Epidermal melanocyte (primary cell): ENCODE data around the gene C17orf75.
"Not testable (repeated sequence)": the region's sequence is repeated elsewhere in the genome, so short reads cannot be mapped to it uniquely, and the experiment has no call there.

ENCODE experiments used
- DNase-seq: peaks from one replicate; pipeline ENCODE4 v3.0.0; 2011; ENCODE audit warnings: low spot score; ENCODE audit not compliant: insufficient read length

Gene C17orf75

DNA sequence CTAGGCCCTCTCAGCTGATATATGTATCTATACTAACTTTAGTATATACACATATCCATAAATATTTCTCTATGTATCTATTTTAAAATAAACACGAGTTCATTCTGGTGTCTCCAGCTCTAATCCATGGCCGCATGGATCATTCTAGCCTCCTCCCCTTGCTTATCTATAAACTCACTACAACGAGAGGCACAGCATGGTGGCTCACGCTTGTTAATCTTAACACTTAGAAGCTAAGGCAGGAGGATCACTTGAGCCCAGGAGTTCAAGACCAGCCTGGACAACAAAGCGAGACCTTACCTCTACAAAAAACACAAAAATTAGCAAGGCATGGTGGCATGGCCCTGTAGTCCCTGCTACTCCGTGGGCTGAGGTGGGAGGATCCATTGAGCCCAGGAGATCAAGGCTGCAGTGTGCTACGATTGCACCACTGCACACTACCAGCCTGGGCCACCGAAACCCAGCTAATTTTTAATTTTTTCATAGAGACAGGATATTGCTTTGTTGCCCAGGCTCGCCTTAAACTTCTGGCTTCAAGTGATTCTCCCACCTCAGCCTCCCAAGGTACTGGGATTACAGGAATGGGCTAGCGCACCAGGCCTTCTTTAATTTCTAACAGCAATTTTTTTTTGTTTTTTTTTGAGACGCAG lies 4.1 kb upstream of the C17orf75 start:
- no peak for DNase-seq

DNA sequence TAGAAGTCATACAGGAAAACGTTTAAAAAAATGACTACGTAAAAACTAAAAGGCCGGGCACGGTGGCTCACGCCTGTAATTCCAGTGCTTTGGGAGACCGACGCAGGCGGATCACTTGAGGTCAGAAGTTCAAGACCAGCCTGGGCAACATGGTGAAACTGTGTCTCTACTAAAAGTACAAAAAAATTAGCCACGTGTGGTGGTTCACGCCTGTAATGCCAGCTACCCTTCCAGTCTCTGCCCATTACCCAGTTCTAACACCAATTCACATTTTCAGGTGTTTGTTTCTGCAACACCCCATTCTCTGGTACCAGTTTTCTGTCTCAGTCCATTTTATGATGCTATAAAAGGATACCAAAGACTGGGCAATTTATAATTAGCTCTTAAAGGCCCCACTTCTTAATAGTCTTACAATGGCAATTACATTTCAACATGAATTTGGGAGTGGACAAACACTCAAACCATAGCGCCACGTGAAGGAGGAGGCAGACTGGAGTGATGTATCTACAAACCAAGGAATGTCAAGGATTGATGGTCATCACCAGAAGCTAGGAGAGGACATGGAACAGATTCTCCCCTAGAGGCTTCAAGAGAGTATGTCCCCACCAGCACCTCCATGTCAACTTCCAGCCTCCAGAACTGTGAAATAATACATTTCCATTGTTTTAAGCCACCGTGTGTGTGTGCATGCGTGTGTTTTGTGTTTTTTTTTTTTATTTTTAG lies 791 bp upstream of the C17orf75 start:
- no peak for DNase-seq

GRCh38 chr17:32341141-32341856 lies 674 bp downstream of the C17orf75 start:
- DNase-seq: no peak

DNA sequence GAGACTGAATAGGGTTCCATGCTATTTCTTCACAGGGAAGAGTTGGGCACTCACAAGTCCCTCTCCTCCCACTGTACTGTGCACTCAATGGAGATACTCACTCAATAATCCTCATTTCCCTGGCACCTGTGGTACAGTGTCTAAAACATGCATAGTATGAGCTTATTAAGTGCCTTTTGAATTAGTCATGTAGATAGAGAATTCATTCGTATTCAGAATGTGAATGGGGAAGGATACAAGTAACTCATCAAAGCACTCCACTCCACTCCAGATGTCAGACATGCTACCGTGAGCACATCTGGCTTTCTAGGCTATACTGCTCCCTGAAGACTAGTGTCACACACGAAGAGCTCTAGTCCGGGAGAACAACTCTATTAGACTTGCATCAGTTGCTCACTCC lies 6.3 kb downstream of the C17orf75 start:
- no peak for DNase-seq

DNA sequence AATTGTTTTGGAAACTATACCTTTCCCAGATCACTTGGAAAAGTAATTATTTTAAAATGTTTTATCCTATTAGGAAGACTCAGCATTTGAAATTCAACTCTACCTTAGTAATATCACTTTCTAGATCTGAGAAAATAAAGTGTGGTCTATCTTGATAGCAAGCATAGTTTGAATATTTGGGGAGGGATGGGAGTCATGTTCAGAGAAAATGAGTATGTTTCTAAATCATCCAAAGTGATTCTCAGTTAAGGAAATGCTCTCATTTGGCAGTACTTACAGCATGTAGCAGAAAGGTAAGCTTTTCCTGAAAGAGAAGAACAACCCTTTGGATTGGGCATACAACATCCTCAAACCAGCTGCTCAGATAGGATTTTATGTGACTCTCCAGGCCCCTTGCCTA lies 6.9 kb downstream of the C17orf75 start:
- DNase-seq: no peak

DNA sequence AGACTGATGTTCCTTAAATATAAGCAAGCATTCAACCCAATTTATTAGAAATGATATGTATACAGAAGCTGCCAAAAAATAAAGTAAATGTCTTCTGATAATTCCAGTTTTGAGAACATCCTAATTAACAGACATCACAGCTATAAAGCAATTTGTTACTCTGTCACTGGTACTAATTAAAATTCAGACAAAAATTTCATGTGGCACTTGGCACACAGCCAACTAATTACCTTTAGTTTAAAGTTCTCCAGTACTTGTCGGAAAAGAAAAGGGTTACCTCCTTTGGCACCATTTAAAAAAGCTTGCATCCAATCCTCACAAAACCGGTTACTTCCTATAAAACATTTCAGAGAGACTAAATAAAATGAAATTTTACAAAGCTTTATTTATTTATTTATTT lies 8.8 kb downstream of the C17orf75 start:
- no peak for DNase-seq

DNA sequence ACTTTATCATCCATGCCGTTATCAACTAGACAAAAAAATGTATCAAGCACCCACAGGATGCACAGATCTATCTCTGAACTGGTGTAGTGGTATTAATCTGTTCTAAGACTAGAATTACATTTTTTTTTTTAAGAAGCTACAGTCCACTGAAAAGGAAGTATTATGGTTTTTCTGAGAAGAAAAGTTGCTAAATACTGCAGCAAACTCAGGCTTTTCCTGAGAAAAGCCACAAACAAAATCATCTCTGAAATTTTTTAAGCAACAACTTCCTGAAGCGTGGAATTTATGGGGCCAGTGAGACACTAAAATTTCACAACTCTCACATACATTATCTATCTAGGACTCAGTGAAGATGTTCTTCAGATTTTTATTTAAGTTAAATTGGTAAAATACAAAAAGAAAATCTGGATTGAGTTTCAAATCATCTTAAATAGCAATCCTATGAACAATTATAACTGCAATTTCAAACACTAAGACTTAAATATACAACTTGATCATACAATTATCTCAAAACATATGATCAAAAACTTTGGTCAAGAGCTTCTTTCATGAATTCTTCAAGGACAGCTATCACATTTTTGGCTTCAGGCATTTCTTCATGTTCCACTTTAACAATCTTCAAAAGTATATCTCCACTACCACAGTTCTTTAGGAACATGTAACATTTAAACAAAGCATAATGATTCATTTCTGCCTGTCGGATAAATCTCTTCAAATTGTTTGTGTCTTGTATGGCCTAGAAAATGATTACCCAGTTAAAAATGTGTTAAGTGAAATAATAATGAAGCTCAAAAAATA lies 10.5 kb downstream of the C17orf75 start:
- no peak for DNase-seq

- no peak for DNase-seq
Measured at GRCh38 chr17:32330147-32330546, 11.8 kb downstream of the C17orf75 start.

GRCh38 chr17:32327911-32328310 lies 14.1 kb downstream of the C17orf75 start:
- no peak for DNase-seq

GRCh38 chr17:32323811-32324491 lies 18.0 kb downstream of the C17orf75 start:
- DNase-seq: no peak

DNA sequence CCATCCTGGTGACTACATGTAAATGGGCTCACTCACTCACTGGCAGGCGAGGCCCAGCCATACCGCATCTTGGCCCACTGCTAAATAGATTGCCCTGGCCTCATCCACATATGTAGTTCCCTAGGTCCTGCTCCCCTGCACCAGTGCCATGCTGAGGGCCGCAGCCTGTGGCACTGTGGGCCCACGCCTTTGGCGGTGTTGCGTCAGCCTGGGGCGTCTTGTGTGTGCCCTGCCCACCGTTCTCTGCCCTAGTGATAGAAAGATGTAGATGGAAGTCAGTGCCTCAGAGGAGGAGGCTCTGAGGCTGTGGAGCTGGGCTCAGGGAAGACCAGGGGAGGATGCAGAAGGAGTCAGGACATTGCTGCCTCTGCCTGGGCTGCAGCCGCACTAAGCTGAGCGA lies 18.9 kb downstream of the C17orf75 start:
- DNase-seq: no peak

- no peak for DNase-seq
Measured at GRCh38 chr17:32320847-32321246, 21.1 kb downstream of the C17orf75 start.

DNA sequence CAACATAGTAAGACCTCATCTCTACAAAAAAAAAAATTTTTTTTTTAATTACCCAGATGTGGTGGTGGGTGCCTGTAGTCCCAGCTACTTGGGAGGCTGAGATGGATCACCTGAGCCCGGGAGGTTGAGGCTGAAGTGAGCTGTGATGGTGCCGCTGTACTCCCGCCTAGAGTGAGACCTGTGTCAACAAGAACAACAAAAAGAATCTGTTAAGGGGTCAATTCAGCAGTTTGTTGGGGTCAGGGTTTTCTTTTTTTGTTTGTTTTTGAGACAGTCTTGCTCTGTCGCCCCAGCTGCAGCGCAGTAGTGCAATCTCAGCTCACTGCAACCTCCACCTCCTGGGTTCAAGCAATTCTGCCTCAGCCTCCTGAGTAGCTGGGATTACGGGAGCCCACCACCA lies 21.9 kb downstream of the C17orf75 start:
- DNase-seq: not testable (repeated sequence)

DNA sequence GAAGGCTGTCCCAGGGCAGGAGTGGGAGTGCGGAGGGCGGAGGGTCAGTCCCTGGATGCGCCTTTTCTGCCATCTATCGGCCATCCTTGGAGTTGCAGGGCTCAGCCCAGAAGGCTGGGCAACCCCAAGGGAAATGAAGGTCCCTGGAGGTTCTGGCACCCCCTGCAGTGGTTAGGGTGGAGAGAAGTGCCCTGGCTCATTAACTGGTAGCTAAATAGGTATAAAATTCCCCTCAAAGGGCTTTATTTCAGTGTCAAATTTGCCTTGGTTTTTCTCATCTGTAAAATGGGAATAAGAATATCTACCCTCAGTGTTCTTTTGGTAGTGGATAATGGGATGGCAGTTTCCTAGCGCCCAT lies 22.4 kb downstream of the C17orf75 start:
- peak; percentile 60 for DNase-seq

DNA sequence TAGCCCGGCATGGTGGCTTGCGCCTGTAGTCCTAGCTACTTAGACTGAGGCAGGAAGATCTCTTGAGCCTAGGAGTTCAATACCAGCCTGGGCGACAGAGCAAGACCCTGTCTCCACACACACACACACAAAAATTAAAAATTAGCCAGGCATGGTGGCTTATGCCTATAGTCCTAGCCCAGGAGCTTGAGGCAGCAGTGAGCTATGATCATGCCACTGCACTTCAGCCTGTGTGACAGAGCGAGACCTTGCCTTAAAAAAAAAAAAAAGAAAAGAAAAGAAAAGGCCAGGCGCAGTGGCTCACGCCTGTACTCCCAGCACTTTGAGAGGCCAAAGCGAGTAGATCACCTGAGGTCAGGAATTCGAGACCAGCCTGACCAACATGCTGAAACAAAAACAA lies 23.9 kb downstream of the C17orf75 start:
- DNase-seq: no peak

- no peak for DNase-seq
Measured at GRCh38 chr17:32317353-32317752, 24.6 kb downstream of the C17orf75 start.

- not testable (repeated sequence) for DNase-seq
Measured at GRCh38 chr17:32316653-32317052, 25.3 kb downstream of the C17orf75 start.

DNA sequence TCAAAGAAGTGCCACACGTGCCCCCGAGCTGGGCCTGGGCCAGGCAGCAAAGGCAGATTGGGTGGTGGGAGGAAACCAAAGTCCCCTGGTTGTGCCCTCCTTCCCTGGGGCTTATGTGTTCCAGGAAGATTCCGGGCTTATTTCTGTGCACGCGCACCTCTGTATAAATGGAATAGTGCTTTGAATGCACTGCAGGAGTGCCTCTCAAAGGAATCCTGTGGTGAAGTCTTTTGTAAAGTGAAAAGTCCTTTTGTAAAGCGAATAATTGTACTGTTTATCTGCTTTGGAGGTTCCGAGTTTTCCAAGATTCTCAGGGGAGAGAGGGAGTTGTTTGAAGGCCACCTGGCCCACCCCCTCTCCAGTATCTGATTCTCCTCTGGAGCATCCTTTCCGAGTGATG lies 26.8 kb downstream of the C17orf75 start:
- no peak for DNase-seq

DNA sequence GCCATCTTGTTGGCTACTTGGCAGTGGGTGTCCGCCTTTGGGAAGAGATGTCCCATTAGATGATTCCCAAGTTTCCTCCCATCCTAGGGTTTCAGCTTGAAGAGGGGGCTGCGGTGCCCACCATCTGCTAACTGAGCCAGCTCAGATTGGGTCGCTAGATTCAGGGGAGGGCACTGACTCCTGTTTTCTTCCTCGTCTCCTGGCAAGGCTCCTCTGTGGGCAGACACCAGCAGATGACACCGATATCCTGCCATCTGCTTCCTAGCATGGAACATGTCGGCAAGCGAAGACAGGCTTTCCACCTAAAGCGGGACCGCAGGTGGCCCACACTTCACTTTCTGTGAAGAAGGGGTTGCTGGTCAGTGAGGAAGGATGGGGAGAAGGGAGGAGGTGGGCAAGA lies 27.3 kb downstream of the C17orf75 start:
- no peak for DNase-seq

DNA sequence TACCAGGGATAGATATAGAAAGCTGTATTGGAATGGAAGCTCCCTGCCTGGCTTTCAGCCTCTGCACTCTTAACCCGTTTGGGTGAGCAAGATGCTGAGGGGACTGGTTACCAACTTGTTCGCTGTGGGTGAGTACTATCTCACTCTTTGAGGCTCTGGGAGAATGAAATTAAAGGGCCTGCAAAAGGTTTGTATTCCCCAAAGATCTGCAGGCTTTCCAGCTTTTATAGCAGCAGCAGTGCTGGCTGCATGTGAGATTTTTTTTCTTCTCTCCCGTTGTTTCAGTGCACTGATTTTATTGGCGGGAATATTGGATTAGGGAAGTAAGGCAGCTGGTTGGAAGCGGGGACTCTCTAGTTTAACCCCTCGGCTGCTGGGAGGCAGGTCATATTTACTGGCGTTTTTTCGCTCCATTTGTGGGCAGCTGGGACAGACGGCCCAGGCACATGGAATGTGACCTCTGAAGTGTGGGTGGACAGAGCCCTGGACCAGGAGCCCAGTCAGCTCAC lies 30.9 kb downstream of the C17orf75 start:
- no peak for DNase-seq

GRCh38 chr17:32307658-32308057 lies 34.3 kb downstream of the C17orf75 start:
- no peak for DNase-seq
